Stimulated activated naive CD8-positive, alpha-beta T cell treated with anti-CD3 and anti-CD28 coated beads, Interleukin-15, Interleukin-2, amounts not matched to agents 100 U/mL and 50 U/mL, for 24 hours (primary cell): ENCODE data around the gene TGFBR3.
"Not testable (repeated sequence)": the region's sequence is repeated elsewhere in the genome, so short reads cannot be mapped to it uniquely, and the experiment has no call there.

Source experiments
- ATAC-seq: fragments of 150-1000 bp; cut with Tn5 transposase; one replicate; pipeline ENCODE4 v1.10.0; 2021
- DNase-seq: peaks from one replicate; pipeline ENCODE4 v3.0.0; 2021

TGFBR3 gene

DNA sequence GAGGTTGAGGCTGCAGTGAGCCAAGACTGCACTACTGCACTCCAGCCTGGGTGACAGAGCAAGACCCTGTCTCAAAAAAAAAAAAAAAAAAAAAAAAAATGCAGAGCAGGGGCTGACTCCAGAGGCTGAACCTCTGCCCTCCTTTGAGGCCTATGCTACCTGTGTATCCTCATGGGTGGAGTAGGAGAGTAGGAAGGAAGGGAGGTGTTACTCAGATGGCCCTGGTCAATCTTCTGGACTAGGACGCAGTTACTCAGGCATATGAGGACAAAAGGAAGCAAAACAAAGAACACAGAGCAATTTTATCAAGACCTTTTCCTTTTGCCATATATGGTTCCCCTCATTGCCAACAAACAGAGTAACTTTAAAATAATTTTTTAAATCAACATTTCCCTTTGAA lies 35.2 kb downstream of the TGFBR3 start:
- DNase-seq, result no peak
- no peak for ATAC-seq

DNA sequence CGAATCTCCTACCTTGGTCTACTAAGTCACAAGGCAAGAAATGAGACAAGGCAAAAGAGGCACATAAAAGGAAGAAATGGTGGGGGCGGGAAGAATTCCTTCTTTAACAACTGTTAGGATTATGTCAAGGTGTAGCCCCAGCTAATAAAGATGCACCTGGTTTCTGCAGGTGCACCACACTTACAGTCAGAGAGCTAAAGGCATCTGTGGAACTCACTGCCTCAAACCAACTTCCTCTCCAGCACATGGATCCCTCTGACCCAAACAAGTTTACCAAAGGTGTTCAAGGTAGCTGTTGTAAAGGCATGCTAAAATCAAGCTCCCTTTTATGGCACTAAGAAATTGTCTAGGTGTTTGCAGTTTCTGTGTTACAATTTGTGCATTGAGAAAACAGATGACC lies 38.1 kb downstream of the TGFBR3 start:
- DNase-seq (no peak), ATAC-seq (no peak)

DNA sequence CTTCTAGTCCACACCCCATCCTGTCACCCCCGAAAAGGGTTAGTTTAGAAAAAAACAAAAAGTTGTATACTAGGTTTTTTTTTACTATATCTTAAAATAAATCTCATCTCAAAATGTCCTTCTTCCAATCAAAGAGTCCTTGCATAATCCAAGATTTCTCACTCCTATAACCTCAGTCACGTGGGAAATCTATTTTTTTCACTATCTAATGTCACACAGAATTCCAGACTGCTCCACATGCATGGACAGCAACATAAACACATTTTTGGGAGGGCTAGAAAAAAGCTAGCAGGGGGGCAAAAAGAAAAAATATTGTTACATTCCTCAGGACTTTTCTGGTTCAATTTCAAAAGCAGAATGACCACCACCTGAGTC lies 39.3 kb downstream of the TGFBR3 start:
- DNase-seq (no peak), ATAC-seq (no peak)

DNA sequence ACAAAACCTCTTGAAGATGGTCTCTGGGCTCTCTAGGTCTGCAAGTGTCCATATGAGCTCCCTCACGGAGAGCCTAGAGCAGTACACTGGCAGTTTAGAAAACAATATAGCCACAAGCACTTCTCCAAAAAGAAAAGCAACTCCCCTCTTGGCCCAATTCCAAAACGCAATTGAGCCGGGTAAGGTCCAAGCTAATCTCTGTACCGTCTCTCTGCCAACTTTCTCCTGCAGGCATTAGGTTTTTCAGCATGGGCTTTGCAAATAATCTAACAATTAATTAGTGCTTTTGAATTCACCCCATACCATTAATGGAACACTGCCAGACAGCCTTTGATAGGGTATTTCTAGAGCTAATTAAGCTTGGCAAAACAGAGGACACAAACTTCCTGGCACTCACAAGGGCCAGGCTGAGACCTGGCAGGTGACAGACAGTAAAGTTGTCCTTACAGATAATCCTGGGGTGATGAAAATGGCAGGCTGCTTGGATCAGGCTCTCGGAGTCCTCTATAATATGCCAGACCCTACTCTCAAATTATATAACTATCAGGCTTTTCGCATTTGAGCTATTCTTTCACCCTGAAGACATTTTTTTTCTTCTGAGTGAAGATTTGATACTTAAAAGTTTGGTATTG lies 39.8 kb downstream of the TGFBR3 start:
- DNase-seq (no peak), ATAC-seq (no peak)

DNA sequence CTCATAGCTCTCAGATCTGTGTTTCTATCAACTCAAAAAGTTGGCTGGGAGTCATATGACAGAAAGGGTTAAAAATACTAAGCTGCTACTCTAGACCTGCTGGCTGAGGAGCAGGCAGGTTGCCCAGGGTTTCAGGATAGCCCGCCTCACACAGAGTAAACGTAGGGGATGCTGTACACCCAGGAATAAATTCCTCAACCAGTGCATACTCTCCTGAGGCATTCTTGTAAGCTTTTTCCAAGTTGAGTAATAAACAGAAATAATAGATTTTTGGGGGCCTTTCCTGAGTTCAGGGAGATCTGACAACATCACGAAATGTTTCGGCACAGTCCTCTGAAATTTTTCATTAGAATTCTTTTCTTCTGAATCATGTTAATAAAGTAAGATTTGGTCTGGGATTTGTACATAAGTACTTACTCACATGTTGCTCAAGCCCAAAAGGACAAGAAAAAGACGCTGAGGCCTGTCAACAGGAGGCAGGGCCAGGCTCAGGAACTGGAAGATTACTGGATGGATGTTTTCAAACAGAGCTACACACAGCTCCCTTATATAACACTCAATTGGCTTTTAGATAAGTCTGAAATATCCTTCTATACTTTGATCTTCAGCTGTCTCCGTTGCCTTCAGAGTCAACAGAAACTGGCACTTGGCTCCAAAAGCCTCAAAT lies 41.0 kb downstream of the TGFBR3 start:
- no peak for DNase-seq

DNA sequence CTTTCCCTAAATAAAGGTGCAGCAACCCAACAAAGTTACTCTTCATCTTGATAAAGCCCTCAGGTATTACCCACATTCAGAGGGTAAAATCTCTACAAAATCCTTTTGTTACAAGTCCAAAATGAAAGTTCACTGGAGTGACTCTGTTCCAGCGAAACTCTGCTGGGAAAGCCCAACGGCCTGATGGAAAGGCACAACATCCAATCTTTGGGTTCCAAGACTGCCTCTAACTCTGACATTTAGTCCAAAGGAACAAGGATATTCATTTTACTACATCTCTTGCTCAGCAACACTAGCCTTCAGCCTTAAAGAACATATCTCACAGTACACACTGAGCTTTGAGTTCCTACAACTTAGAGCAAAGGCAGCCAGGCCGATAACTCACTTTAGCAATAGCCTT lies 42.1 kb downstream of the TGFBR3 start:
- no peak for ATAC-seq
- no peak for DNase-seq

More for the DNA sequence above, 41.0 kb downstream of the TGFBR3 start:
- no peak for ATAC-seq

DNA sequence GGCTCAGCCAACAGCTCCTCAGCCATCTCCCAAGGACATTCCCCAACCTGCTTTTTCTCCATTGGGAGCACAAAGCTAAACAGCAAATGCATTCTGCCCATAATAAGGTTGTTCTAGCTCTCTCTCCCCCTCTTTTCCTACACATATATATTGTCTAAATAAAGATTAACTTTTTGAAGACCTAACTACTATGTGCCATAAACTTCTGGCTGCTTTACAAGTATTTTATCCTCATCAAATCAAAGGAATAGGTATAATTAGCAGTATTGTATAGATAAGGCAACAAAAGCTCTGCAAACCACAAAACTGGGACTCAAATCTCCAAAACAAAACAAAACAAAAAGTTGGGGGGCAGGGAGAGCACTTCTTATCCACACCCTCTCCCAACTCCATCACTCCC lies 43.4 kb downstream of the TGFBR3 start:
- no peak for ATAC-seq
- no peak for DNase-seq

DNA sequence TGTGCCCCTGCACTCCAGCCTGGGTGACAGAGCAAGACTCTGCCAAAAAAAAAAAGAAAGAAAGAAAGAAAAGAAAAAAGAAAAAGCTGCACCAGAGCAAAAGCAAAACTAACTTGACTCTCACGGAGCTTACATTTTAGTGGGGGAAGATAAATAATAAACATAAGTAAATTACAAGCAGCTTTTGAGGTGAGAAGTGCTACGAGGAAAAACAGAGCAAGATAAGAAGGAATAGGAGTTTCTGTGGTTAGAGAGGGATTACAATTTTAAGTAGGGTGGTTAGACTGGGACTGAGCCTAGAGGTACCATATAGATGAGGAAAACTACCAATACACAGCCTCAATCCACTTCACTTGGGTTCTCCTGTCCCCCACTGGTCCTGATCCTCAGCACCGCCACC lies 43.9 kb downstream of the TGFBR3 start:
- DNase-seq, result no peak
- no peak for ATAC-seq

DNA sequence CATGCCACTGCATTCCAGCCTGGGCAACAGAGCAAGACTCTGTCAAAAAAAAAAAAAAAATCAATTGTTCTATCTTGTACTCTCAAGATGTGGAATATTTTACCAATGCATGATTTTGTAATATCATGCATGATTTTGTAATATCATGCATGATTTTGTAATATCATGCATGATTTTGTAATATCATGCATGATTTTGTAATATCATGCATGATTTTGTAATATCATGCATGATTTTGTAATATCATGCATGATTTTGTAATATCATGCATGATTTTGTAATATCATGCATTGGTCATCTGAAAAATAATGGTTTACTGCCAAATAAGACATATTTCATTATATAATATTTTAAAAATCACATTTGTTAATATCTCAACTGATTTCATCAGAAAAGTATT lies 45.7 kb downstream of the TGFBR3 start:
- DNase-seq, ATAC-seq: not testable (repeated sequence)

DNA sequence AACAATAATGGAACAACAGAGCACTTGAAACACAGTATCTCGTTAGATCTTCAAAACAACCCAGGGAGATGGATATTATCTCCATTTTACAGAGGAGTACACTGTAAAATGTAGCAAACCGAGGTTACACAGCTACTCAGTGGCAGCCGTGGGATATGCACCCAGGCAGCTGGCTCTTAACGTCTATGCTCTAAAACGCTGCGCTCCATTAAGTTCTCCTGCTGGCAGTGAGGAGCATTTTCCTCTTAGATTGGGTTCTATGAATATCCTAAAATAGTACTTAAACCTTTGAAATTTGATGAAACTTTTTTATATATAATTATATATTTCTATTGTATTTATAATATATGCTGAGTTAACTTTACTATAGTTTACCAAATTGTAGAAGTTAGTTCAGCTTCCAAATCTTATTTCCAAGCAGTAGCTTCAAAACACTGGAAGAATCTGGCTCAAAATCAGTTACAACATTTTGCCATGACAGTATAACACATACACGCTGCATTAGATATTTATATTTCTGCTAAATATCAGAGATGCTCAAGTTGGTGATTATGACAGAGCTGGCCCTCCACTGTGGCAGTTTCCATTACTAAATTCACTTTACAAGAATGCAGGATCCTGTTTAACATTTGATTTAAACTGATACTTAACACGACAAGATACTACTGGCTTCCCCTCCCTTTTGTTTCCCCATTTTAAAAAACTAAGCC lies 49.5 kb downstream of the TGFBR3 start:
- DNase-seq, result no peak
- no peak for ATAC-seq

DNA sequence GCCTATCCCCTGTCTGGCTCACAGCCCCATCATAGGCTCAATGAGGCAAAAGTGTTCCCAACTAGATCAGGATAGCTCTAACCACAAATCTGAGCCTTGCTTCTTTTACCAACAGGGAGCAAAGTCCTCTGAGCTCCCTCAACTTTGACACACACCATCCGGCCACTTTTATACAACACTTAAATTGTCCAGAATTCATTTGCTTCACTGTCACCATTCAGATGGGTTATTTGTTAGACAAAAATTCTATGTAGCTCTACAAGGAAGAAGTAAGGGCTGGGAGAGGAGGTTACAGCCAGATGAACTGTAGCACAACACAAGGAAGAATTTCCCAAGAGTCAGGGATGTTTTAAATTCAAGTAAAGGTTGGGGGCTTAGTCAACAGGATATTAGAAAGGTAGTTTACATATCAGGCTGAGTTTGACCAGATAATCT lies 50.8 kb downstream of the TGFBR3 start:
- DNase-seq, result no peak

DNA sequence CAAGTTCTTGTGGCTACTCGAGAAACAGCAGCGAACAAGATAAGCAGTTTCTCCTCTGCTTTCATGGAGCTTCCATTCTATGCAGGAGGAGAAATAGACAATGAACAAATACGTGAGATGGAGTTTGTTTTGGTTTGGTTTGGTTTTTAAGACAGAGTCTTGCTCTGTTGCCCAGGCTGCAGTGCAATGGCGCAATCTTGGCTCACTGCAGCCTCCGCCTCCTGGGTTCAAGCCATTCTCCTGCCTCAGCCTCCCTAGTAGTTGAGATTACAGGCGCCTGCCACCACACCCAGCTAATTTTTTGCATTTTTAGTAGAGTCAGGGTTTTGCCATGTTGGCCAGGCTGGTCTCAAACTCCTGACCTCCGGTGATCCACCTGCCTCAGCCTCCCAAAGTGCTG lies 51.4 kb downstream of the TGFBR3 start:
- ATAC-seq, DNase-seq: not testable (repeated sequence)

More for the DNA sequence above, 50.8 kb downstream of the TGFBR3 start:
- ATAC-seq, result no peak

DNA sequence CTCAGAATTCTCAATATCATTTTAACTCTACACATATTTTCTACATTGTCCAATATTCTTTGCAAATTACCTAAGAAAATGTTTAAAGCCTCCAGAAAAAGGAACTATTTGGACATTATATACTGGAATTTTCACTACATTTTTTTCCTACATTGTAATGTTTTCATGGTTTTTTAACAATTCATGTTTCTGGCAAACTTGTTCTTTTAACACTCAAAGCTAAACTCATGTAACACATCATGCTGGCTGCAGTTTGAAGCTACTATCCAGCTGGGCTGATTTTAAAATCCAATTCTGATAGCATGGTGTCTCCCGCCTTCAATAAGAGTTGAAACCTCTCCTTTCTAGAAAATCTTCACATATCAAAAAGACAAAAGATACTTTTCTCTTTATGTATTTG lies 52.0 kb downstream of the TGFBR3 start:
- DNase-seq (no peak), ATAC-seq (no peak)

DNA sequence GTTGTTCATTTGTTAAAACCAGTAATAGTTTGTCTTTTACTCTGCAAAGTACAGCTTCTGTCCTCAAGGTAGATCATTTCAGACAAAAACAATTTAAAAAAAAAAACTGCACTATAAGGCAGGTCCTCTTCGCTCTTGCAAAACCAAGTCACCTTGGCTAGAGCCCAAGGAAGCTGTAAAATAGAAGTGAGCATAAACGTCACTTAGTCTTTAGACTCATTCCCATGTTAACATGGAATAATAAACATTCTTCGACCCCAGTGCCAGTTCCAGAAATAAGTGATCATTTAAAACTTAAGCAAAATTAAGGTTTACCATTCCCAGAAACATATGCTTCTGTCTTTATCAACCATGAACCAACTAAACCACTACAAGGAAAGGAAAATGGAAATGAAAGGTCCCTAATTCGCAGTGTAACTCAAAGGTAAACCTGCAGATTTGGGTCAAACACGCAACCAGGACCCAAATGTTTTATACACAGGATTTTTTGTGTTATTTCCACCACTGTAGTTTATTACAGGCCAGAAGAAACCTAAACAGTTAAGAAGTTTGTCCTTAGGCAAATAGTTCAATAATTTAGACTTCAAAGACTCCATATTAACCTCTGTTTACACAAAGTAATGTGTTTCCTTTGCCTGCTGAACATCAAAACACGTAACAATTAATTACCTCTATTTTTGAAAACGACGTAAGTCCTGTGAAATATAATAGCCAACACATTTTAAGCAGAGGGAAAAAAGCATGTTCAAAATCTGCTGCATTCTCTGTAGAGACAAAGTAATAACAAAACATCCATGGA lies 54.6 kb downstream of the TGFBR3 start:
- ATAC-seq, result no peak
- DNase-seq, result no peak

DNA sequence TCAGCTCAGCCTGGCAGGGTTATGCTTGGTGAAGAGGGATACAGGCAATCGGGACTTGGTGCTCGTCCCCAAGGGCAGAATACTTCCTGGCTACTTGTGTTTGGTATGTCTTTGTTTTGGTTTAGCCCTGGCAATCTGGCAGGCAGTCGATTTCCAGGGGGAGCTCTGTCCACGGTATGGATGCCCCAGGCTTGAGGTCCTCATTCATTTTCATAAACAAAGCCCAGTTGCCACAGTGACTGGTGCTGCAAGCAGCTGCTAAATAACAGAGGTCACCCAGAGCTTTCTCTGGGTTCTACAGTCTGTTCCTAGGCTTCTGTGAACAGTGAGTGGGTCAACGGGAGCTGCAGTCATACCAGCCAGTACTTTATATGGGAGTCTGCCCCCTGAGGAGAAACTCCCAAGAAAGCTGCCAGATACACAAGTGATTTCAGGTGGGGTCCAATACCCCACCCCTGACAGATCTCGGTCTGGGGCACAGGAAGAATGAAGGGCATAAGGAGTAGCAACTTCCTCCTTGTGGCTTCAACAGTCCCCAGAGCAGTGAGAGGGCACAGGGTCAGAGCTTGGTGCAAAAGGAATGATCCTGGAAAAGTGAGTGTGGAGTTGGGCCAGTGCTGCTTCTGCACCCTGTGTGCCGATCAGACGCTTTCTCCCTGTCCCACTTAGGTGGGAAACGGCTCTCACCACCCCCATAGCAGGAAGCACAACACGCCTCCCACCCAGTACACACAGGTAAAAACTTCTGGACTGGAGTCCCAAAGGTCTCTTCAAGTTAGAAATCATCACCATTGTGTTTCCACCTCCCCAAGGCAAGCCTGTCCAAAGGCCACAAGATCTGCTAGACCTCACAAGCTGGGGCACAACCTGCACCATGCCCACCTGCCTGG lies 55.5 kb downstream of the TGFBR3 start:
- ATAC-seq (no peak), DNase-seq (no peak)

DNA sequence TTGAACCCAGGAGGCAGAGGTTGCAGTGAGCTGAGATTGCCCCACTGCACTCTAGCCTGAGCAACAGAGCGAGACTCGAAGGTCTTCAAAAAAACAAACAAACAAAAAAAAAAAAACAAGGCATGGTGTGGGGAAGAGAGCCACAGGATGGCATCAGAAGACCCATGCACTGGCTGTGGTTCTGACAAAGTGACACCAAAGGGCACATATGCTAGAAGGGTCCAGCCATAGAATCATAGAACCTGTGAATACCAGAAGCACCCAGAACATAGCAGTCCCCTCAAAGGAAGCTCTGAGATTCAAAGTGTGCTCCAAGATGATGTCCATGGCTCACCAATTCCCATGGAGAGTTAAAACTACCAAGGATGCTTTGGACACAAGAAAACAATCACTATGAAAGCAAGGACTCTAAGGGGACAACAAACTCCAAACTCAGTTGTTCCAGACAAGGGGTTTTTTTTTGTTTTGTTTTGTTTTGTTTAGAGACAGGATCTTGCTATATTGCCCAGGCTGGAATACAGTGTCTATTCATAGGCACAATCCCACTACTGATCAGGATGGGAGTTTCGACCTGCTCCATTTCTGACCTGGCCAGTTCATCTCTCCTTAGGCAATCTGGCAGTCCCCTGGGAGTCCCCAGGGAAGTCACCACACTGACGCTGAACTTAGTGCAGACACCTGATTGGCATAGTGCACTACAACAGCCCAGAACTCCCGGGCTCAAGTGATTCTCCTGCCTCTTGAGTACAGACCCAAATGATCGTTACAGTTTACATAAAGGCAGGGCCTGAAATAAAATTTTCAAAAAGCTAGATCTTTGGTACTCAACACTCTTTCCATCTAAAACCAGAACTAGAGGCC lies 56.4 kb downstream of the TGFBR3 start:
- DNase-seq (no peak), ATAC-seq (no peak)

DNA sequence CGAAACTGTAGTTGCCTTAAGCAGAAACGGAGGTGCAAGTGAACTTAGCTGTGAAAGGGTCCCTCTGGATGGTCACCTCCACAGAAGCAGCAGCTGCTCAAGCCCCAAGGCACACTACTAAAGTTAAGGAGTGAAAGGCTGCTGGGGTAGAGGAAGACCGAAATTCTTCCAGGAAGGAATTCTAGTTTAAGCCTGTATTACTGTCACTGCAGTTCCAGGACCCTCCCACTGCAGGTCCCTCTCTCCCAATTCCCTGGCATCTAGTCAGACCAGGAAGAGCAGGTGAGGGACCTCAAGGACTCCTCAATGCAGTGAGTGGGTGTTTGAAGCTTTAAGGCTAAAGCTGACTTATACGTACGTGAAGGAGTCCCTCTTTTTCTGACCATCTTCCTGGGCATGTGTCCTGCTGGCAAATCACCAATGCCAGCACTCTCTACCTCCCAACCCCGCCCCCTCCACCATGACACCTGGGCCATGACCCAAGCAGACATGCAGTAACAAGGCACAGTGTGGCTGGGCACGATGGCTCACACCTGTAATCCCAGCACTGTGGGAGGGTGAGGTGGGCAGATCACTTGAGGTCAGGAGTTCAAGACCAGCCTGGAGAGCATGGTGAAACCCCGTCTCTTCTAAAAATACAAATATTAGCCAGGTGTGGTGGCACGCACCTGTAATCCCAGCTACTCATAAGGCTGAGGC lies 57.2 kb downstream of the TGFBR3 start:
- DNase-seq, result no peak
- no peak for ATAC-seq

DNA sequence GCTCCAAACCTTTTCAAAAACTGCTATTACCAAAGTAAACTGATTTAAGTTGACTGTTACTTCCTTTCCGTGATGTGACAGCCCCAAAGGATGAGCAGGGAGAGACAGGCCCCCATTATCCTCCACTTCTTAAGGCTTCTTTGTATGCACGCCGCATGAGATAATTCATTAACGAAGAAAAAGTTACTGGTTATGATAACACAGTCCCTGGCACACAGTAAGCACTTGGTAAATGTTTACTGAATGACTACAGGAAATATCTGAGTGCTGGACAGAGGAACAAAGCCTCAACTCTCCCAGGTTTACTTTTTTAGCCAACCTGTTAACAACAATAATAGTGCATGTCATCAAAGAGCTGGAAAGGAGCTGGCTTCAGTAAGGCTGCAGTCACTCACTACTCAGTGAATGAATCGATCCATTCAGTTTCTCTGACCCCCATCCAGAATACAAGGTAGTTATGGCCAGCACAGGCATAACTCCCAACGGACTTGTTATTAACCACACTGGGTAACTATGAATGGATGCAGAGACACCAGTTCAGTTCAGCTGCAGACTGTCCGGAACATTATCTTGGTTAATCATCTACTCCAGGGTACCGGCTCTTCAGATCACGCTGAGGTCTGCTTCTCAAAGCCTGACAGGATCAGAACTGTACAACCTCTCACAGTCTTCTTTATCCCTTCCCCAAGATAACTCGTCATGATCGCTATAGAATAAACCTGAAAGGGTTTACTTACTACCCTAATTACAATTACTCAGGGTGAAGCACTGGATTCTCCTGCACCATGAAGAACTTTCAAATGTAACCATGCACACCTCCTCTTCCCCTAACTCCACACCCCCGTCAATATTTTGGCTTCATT lies 58.3 kb downstream of the TGFBR3 start:
- DNase-seq (no peak), ATAC-seq (no peak)

DNA sequence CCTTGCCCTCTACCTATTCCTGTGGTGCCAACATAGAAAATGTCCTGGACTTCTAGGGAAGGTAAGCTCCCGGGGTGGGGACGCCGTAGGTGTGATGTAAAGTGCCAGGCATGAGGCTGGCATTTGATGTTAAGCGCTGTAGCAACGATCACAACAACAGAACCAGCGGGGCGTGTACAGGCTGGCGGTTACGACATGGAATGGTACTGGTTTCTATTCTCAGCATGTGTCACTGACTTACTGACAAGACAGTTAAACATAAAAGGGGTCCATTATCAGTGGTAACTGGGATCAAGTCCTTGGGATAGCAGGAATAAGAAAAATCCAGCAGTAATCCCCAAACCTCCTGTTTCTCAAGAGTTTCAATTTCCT lies 58.9 kb downstream of the TGFBR3 start:
- no peak for ATAC-seq
- no peak for DNase-seq
